Neutrophil (primary cell): ENCODE measurements around the gene MDFIC.

Experiments used
- H3K27ac ChIP-seq: fragments of 200-600 bp; sonication (generic); 2 replicates; pipeline ENCODE4 v1.5.1; 2016; ENCODE audit warnings: mild to moderate bottlenecking, moderate library complexity
- H3K27me3 ChIP-seq: fragments of 200-600 bp; sonication (generic); 2 replicates; pipeline ENCODE4 v1.6.0; 2016; ENCODE audit warnings: mild to moderate bottlenecking
- H3K36me3 ChIP-seq: fragments of 200-600 bp; sonication (generic); 2 replicates; pipeline ENCODE4 v1.5.1; 2017
- H3K4me1 ChIP-seq, 2 experiments: fragments of 200-600 bp in 1 of 2; sonication (generic) in 1 of 2; 1 replicate in 1 of 2; 2 replicates in 1 of 2; pipeline versions ENCODE4 v1.5.1 to v1.6.1; 2013 to 2016; ENCODE audit warnings: low read depth in 1 of 2, low read length in 1 of 2, mild to moderate bottlenecking in 1 of 2, moderate library complexity in 1 of 2; ENCODE audit not compliant: control insufficient read depth in 1 of 2, insufficient read depth in 1 of 2
- H3K4me3 ChIP-seq, 2 experiments: fragments of 200-600 bp in 1 of 2; sonication (generic) in 1 of 2; 1 replicate in 1 of 2; 2 replicates in 1 of 2; pipeline ENCODE4 v1.5.1; 2013 to 2016; ENCODE audit warnings: low read depth in 1 of 2, low read length in 1 of 2, mild to moderate bottlenecking in 1 of 2, moderate library complexity in 1 of 2
- H3K9me3 ChIP-seq: fragments of 200-600 bp; sonication (generic); 2 replicates; pipeline ENCODE4 v1.5.1; 2016
- CTCF ChIP-seq: fragments of 200-600 bp; sonication (generic); IDR thresholded peaks from 2 replicates; pipeline ENCODE4 v1.5.1; 2016; ENCODE audit warnings: antibody characterized with exemption

Gene MDFIC

GRCh38 chr7:115038158-115038557, 116.3 kb downstream of the MDFIC start:
- no peak overlapping the region for H3K27ac ChIP-seq
- H3K27me3 ChIP-seq, result no peaks in the 10 kb centered on the region
- H3K4me1 ChIP-seq, result no peaks in the 10 kb centered on the region
- no peak overlapping the region for H3K4me3 ChIP-seq
- H3K9me3 ChIP-seq, result no peaks in the 10 kb centered on the region
- no peaks in the 10 kb centered on the region for H3K36me3 ChIP-seq
- TF ChIP-seq CTCF, result no peak

GRCh38 chr7:115040057-115040456, 118.2 kb downstream of the MDFIC start:
- Histone ChIP-seq H3K4me3 (no peak overlapping the region), H3K4me1 (no peaks in the 10 kb centered on the region), H3K27me3 (no peaks in the 10 kb centered on the region), H3K9me3 (no peaks in the 10 kb centered on the region), H3K36me3 (no peaks in the 10 kb centered on the region), H3K27ac (no peak overlapping the region)
- TF ChIP-seq CTCF, result no peak

GRCh38 chr7:115040495-115040894, 118.6 kb downstream of the MDFIC start:
- Histone ChIP-seq H3K27ac (no peak overlapping the region), H3K36me3 (no peaks in the 10 kb centered on the region), H3K9me3 (no peaks in the 10 kb centered on the region), H3K27me3 (no peaks in the 10 kb centered on the region), H3K4me1 (no peaks in the 10 kb centered on the region), H3K4me3 (no peak overlapping the region)
- no peak for TF ChIP-seq CTCF

- H3K27me3 ChIP-seq, result no peaks in the 10 kb centered on the region
- no peak for TF ChIP-seq CTCF
- H3K36me3 ChIP-seq, result no peaks in the 10 kb centered on the region
- no peaks in the 10 kb centered on the region for H3K9me3 ChIP-seq
- no peaks in the 10 kb centered on the region for H3K4me1 ChIP-seq
- H3K4me3 ChIP-seq, result no peak overlapping the region
- no peak overlapping the region for H3K27ac ChIP-seq
Measured at GRCh38 chr7:115042596-115042995, 120.7 kb downstream of the MDFIC start.

GRCh38 chr7:115043605-115044004, 121.7 kb downstream of the MDFIC start:
- TF ChIP-seq CTCF, result no peak
- Histone ChIP-seq H3K36me3 (no peaks in the 10 kb centered on the region), H3K27me3 (no peaks in the 10 kb centered on the region), H3K9me3 (no peaks in the 10 kb centered on the region), H3K27ac (no peak overlapping the region), H3K4me1 (no peaks in the 10 kb centered on the region), H3K4me3 (no peak overlapping the region)

- Histone ChIP-seq H3K27ac (no peak overlapping the region), H3K4me1 (no peaks in the 10 kb centered on the region), H3K4me3 (no peak overlapping the region), H3K27me3 (no peaks in the 10 kb centered on the region), H3K9me3 (no peaks in the 10 kb centered on the region), H3K36me3 (no peaks in the 10 kb centered on the region)
- no peak for TF ChIP-seq CTCF
Measured at GRCh38 chr7:115044224-115044623, 122.3 kb downstream of the MDFIC start.
